ENCODE data around the gene IGF2BP3.

The IGF2BP3 gene

GRCh38 chr7:23472556-23472955 is 2.3 kb upstream of the IGF2BP3 start:
- no peak for ATAC-seq
- no peak for TF ChIP-seq TCF4 (CRISPR knock-in tag; IDR thresholded peaks at IDR 0.05; ENCODE audit: borderline replicate concordance)
- no peak for TF ChIP-seq CSDC2 (CRISPR knock-in tag; IDR thresholded peaks at IDR 0.05)
- no peak for TF ChIP-seq BACH2 (CRISPR knock-in tag; IDR thresholded peaks at IDR 0.05; ENCODE audit: borderline replicate concordance)
- no peak for TF ChIP-seq SNAI2 (CRISPR knock-in tag; IDR thresholded peaks at IDR 0.05)
- no peak for TF ChIP-seq PPARA (CRISPR knock-in tag; IDR thresholded peaks at IDR 0.05; ENCODE audit: borderline replicate concordance)
- no peak for TF ChIP-seq ZNF70 (CRISPR knock-in tag; IDR thresholded peaks at IDR 0.05)
- TF ChIP-seq ZNF8 (CRISPR knock-in tag; IDR thresholded peaks at IDR 0.05): no peak
- TF ChIP-seq POU6F1 (CRISPR knock-in tag; IDR thresholded peaks at IDR 0.05; ENCODE audit: borderline replicate concordance, low read depth): no peak

GRCh38 chr7:23472046-23472445 is 1.8 kb upstream of the IGF2BP3 start:
- TF ChIP-seq CREB5 (CRISPR knock-in tag; IDR thresholded peaks at IDR 0.05; ENCODE audit: low read depth) (no peak), ESRRG (CRISPR knock-in tag; IDR thresholded peaks at IDR 0.05) (no peak), SNAI2 (CRISPR knock-in tag; IDR thresholded peaks at IDR 0.05) (no peak), POU6F1 (CRISPR knock-in tag; IDR thresholded peaks at IDR 0.05; ENCODE audit: borderline replicate concordance, low read depth) (no peak), TCF4 (CRISPR knock-in tag; IDR thresholded peaks at IDR 0.05; ENCODE audit: borderline replicate concordance) (no peak), OSR1 (CRISPR knock-in tag; IDR thresholded peaks at IDR 0.05) (no peak), BACH2 (CRISPR knock-in tag; IDR thresholded peaks at IDR 0.05; ENCODE audit: borderline replicate concordance) (no peak), PATZ1 (CRISPR knock-in tag; IDR thresholded peaks at IDR 0.05; ENCODE audit: borderline replicate concordance) (no peak), ZFP30 (CRISPR knock-in tag; IDR thresholded peaks at IDR 0.05) (no peak), ZNF8 (CRISPR knock-in tag; IDR thresholded peaks at IDR 0.05) (no peak), CSDC2 (CRISPR knock-in tag; IDR thresholded peaks at IDR 0.05) (no peak), ZNF565 (CRISPR knock-in tag; conservative IDR thresholded peaks at IDR 0.05; ENCODE audit: low read depth) (no peak), RARB (CRISPR knock-in tag; IDR thresholded peaks at IDR 0.05) (no peak), PPARA (CRISPR knock-in tag; IDR thresholded peaks at IDR 0.05; ENCODE audit: borderline replicate concordance) (no peak), CSRNP3 (CRISPR knock-in tag; IDR thresholded peaks at IDR 0.05) (no peak), ZFP3 (CRISPR knock-in tag; IDR thresholded peaks at IDR 0.05) (no peak), TOX (CRISPR knock-in tag; IDR thresholded peaks at IDR 0.05; ENCODE audit: borderline replicate concordance) (no peak), TSHZ2 (CRISPR knock-in tag; IDR thresholded peaks at IDR 0.05) (no peak), ZNF70 (CRISPR knock-in tag; IDR thresholded peaks at IDR 0.05) (no peak), GLIS3 (CRISPR knock-in tag; IDR thresholded peaks at IDR 0.05) (no peak)
- no peak for ATAC-seq

Measured in SK-N-SH treated with all-trans-retinoic acid at 6 μM for 48 hours (cell line).